GM10266 (cell line): Measurements from ENCODE around the gene FAM174C.

Source experiments
- DNase-seq: peaks from one replicate; pipeline ENCODE4 v3.0.0; 2012; ENCODE audit errors: extremely low spot score
- TF ChIP-seq, protein P1 (sequence below): IDR thresholded peaks from 2 replicates; pipeline ENCODE4 v1.5.1; 2012; ENCODE audit warnings: mild to moderate bottlenecking, low read depth; ENCODE audit not compliant: control insufficient read depth, insufficient read depth; ENCODE audit errors: missing control alignments

The FAM174C gene

GRCh38 chr19:1275260-1275975, at the start of gene FAM174C:
TSS of gene FAM174C (plus strand) at chr19:1275530. CDS start at chr19:1275550, 20 bp downstream.
- TF ChIP-seq, protein P1, sequence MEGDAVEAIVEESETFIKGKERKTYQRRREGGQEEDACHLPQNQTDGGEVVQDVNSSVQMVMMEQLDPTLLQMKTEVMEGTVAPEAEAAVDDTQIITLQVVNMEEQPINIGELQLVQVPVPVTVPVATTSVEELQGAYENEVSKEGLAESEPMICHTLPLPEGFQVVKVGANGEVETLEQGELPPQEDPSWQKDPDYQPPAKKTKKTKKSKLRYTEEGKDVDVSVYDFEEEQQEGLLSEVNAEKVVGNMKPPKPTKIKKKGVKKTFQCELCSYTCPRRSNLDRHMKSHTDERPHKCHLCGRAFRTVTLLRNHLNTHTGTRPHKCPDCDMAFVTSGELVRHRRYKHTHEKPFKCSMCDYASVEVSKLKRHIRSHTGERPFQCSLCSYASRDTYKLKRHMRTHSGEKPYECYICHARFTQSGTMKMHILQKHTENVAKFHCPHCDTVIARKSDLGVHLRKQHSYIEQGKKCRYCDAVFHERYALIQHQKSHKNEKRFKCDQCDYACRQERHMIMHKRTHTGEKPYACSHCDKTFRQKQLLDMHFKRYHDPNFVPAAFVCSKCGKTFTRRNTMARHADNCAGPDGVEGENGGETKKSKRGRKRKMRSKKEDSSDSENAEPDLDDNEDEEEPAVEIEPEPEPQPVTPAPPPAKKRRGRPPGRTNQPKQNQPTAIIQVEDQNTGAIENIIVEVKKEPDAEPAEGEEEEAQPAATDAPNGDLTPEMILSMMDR = no peak
- DNase-seq = peak; percentile 98

GRCh38 chr19:1226227-1226518, 49.2 kb upstream of the FAM174C start:
- DNase-seq = no peak
- TF ChIP-seq, protein P1 = no peak

- TF ChIP-seq, protein P1 = no peak
- DNase-seq = no peak
Measured at GRCh38 chr19:1226522-1227303, 48.6 kb upstream of the FAM174C start.

- TF ChIP-seq, protein P1 = no peak
- no peak for DNase-seq
Measured at GRCh38 chr19:1227304-1228054, 47.9 kb upstream of the FAM174C start.

- DNase-seq = no peak
- TF ChIP-seq, protein P1 = no peak
Measured at GRCh38 chr19:1228161-1228957, 47.0 kb upstream of the FAM174C start.

DNA sequence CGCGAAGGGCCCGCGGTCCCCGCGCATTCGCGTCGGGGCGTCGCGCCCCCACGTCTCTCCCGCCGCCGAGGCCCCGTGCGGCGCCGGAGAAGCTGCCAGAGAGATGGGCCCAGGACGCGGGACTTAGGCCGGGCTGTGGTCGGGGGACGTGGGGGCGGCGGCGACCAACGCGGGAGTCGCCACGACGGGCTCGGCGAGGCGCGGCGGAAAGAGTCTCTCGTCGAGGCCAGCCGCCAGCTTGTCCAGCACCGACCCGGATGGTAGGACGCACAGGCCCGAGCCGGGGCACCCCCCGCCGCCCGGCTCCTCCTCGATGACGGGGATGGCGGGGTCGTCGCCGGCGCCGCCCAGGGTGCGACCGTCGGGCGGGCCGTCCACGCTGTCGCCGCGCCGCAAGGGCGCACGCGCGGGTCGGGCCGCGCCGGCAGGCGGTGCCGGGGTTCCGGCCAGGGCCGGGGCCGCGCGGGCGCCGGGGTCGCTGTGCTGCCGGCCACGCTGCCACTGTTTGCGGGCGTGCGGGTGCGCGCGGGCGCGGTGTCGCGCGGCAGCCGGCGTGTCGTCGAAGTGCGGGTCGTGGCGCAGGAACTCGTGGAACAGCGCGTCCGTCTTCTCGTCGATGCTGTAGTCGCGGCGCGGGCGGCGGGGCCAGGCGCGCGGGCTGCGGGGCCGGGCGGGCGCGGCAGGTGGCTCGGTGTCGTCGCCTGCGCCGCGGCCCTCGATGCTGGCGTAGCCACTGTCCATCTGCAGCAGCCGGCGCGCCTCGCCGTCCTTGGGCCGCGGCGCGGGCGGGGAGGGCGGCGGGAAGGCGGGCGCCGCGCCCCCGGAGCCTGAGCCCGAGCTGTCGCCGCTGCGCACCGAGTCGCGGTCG, 46.0 kb upstream of the FAM174C start:
- TF ChIP-seq, protein P1 = no peak
- DNase-seq = no peak
